ENCODE data around the gene DDR1.
"Not testable (repeated sequence)": the region's sequence is repeated elsewhere in the genome, so short reads cannot be mapped to it uniquely, and the experiment has no call there.

DDR1 gene

GRCh38 chr6:30883685-30884520, at the start of gene DDR1:
DDR1 (plus strand) TSS chr6:30884519; CDS start chr6:30888730, 4,211 bp downstream.
- DNase-seq = peak in 1 of 2 donors; percentile 12

- DNase-seq = no peak
These were observed 49.7 kb upstream of the DDR1 start for GRCh38 chr6:30834646-30835045.

- no peak for DNase-seq
These were observed 48.7 kb upstream of the DDR1 start for GRCh38 chr6:30835576-30835975.

- DNase-seq = no peak
These were observed 47.9 kb upstream of the DDR1 start for GRCh38 chr6:30836431-30836866.

GRCh38 chr6:30836957-30837356, 47.4 kb upstream of the DDR1 start:
- DNase-seq = no peak

GRCh38 chr6:30837432-30837831, 46.9 kb upstream of the DDR1 start:
- no peak for DNase-seq

- DNase-seq = no peak
These were observed 46.4 kb upstream of the DDR1 start for GRCh38 chr6:30837870-30838269.

GRCh38 chr6:30839671-30840070, 44.6 kb upstream of the DDR1 start:
- no peak for DNase-seq

GRCh38 chr6:30840084-30840934, 44.0 kb upstream of the DDR1 start:
- no peak for DNase-seq

GRCh38 chr6:30840935-30841643, 43.2 kb upstream of the DDR1 start:
- DNase-seq = no peak

- DNase-seq = no peak
These were observed 42.4 kb upstream of the DDR1 start for GRCh38 chr6:30841644-30842504.

GRCh38 chr6:30842754-30843610, 41.3 kb upstream of the DDR1 start:
- no peak for DNase-seq

GRCh38 chr6:30843611-30843998, 40.7 kb upstream of the DDR1 start:
- DNase-seq = no peak

GRCh38 chr6:30844118-30844535, 40.2 kb upstream of the DDR1 start:
- DNase-seq = no peak

GRCh38 chr6:30845183-30845582, 39.1 kb upstream of the DDR1 start:
- no peak for DNase-seq

GRCh38 chr6:30847421-30847970, 36.8 kb upstream of the DDR1 start:
- DNase-seq = no peak

- no peak for DNase-seq
These were observed 36.3 kb upstream of the DDR1 start for GRCh38 chr6:30847971-30848436.

GRCh38 chr6:30849903-30850651, 34.2 kb upstream of the DDR1 start:
- no peak for DNase-seq

GRCh38 chr6:30852459-30852858, 31.9 kb upstream of the DDR1 start:
- not testable (repeated sequence) for DNase-seq

Data from inflammatory macrophage treated with lipopolysaccharide for 1 hour (primary cell).